Middle frontal gyrus (tissue), 1 donor: ENCODE measurements around the gene DENND4C.
"Not testable (repeated sequence)": the region's sequence is repeated elsewhere in the genome, so short reads cannot be mapped to it uniquely, and the experiment has no call there.

Source experiments
- DNase-seq: peaks from one replicate; pipeline ENCODE4 v3.0.0-alpha.2; 2015; ENCODE audit warnings: low spot score; ENCODE audit errors: extremely low spot score

DENND4C gene

DNA sequence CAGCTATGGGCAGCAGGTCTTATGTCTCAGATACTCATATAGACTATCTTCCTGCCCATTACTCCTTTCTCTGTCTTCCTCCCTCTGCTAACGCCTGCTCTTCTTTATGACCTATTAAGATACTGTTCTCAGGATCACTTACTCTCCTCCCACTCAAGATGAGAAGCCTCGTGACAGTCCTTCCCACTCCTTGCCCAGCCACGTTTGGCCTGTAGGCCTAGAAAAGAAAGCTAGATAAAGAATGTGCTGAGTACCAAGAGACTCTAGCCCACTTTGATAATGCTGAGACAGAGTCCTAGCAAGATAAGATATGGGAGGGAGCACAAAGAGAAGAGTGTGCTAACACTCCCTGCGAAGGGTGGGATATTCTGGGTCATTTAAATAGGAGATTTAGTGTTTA lies 6.8 kb upstream of the DENND4C start:
- no peak for DNase-seq

DNA sequence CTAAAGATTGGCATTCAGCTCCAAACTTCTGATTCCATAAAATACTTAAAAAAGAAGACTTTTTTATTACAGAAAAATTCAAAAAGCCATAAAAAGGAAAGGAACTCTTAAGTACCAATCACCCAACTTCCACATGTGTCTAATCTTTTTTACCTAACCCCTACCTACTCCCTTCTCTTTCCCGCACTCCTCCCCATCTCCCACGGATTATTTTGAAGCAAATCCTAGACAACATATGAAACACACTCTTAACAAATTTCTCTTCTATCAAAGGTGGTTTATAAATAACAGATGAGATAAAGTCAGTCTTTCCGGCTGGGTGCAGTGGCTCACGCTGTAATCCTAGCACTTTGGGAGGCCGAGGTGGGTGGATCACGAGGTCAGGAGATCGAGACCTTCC lies 5.9 kb upstream of the DENND4C start:
- DNase-seq, result no peak

DNA sequence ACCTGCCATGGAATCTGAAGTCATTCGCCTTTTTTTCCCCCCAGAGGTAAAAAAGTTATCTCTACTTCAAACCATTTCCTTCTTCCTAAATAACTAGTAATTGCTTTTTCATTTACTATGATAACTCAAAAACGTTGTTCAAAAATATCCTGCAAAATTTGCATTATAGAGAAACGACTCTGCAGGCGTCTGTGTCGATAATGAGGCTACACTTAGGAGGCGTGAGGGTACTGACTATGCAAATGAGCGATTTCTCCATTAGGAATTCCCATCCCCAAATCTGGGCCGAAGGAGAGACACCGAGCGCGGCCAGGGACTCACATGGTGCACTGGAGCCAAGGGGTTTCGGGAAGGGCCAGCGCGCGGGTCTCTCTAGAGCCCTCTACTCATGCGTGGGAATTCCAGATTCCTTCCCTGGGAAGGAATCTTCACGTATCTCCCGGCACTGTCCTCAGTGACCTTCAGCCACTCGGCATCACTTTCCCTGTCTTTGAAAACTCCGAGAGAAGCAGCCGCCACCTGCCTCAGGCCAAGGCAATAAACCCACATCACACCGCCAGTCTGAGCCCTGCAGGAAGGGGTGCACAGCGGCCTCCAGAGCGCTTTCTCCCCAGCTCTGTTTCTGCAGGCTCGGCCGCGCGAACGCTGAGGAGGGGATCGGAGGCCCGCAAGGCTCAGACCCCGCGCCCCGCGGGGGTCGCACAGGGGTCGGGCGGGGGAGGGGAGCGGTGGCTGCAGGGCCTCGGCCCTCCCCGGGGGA lies 718 bp upstream of the DENND4C start:
- no peak for DNase-seq

DNA sequence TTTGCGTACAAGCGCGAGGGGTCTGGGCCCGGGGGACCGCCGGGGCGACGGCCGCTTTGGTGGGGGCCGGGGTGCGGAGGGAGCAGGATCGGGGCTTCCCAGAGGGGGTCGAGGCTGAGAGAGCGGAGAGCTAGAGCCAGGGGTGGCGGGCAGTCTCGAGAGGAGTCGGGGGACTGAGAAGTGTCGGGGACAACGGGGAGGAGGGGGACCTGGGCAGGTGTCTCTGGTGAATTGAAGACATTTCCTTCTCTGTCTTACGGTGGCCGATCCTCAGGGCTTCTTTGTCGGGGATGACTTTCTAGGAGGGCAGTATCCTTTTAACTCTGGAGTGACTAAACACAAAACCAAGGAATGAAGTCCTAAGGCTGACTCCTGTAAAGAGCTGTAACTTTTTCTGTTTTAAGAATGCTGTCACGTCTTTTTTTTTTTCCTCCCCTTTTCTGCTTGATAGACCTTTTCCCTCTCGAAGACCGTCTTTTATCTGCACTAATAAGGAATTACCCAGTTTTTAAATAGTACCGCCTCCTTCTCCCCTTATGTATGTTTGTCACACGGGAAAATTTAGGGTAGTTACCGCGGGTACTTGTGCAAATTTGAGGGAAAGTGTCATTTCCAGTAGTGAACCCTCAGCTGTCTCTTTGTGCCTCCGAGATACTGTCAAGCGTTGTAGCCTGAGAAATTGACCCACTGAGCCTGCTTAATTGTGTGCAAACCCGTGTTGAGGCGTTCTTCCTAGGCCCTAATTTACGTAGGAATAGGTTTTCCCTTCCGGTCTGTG lies 822 bp downstream of the DENND4C start:
- no peak for DNase-seq

DNA sequence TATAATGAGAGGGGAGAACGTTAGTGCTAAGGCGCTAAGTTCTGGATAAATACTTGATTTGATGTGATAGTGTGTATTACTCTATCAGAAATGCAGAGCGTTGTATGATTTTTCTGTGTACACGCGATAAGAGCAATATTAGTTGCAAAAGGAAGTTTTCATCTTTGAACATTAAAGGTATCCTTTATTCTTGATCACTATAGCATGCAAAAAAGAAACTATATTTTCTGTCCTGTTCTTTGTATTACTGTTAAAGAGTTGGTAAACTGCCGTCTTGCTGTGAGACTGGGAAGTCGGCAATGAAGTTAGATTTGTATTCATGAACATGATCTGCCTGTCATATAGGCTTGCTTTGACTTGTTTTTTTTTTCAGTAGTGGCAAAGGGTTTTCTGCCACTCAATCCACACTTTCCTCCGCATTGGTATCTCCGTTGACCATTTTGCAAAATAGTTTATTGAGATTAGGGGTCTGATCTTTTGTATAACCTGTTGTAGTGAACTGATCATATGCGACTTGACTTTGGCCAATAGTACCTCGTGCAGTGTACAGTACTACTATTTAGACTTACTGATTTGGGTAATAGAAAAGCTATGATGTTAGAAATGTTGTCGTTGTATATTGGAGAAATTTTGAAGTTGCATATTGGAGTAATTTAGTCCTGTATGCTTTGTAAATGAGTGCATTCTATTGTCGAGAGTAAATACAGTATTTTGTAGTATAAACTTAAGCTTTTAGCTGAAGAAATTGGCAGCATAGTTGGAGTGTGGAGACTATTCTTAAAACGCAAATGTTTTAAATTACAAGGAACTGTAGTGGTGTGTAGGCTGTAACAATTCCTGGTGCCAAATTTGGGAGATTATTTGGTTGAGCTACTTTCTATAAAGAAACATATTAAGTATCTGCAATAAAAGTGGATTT lies 1.7 kb downstream of the DENND4C start:
- DNase-seq, result no peak

DNA sequence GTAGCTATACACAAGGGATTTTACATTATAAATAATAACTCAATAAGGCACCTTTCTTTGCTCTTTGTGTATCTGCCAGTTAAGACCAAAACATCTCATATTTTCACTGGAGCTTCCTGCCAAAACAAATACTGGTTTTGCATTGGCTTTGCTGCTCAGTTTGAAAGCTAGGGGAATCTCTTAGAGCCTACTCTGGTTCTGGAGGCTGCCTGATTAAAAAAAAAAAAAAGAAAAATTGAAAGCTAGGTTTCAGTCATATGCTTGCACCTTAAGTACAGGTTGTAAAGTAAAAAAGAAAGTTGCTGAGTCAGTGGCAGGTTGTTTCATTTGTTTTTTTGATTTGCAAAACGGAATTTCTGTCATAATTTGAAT lies 2.3 kb downstream of the DENND4C start:
- DNase-seq, result no peak

DNA sequence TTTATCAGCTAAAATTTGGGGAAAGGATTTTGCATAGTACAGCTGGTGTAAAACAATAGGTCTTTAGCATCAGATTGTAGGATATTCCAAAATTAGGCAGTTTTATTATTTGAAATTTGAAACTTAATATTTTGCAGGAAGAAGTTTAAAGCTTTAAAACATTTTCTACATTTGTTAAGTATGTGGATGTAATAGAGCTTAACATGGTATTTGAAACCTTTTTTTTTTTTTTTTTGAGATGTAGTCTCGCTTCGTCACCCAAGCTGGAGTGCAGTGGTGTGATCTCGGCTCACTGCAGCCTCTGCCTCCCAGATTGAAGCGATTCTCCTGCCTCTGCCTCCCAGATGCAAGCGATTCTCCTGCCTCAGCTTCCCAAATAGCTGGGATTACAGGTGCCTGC lies 2.9 kb downstream of the DENND4C start:
- no peak for DNase-seq

DNA sequence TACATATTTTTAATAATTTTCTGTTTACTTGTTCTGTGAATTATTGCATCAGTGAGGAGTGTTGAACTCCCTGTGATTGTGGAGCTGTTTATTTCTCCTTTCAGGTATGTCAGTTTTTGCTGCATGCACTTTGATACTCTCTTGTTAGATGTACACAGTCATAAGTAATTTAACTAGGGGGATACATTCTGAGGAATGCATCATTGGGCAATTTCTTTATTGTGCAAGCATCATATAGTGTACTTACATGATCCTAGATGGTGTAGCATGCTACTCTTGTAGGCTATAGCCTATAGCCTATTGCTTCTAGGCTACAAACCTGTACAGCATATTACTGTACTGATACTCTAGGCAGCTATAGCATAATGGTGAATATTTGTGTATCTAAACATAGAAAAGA lies 9.5 kb downstream of the DENND4C start:
- DNase-seq, result no peak

DNA sequence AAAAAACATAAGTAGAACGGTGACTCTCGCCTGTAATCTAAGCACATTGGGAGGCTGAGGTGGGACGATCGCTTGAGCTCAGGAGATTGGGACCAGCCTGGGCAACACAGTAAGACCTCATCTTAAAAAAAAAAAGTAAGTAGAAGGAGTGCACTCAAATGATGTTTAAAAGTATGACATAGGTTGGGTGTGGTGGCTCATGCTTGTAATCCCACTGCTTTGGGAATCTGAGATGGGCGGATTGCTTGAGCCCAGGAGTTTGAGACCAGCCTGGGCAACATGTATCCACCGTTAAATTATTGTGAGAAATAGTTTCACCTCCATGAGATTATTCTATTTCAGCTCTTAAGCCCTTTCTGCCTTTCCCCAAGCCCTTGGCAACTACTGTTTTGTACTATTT lies 11.2 kb downstream of the DENND4C start:
- no peak for DNase-seq

DNA sequence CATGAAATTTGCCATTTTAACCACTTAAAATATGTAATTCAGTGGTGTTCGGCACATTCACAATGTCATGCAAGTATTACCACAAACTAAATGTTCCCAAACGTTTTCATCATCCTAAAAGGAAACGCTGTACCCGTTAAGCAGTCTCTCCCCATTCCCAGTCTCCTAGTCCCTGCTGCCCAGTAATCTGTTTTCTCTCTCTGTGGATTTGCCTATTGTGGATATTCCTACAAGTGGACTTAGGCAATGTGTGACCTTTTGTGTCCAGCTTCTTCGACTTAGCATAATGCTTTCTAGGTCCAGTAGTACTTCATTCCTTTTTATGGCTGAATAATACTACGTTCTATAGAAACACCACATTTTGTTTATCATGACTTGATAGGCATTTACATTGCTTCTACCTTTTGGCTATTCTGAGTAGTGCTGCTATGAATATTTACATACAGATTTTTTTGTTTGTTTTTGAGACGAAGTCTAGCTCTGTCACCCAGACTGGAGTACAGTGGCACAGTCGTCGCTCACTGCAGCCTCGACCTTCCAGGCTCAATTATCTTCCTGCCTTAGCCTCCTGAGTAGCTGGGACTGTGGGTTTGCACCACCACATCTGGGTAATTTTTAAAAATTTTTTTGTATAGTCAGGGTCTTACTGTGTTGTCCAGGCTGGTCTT lies 13.0 kb downstream of the DENND4C start:
- DNase-seq, result no peak

DNA sequence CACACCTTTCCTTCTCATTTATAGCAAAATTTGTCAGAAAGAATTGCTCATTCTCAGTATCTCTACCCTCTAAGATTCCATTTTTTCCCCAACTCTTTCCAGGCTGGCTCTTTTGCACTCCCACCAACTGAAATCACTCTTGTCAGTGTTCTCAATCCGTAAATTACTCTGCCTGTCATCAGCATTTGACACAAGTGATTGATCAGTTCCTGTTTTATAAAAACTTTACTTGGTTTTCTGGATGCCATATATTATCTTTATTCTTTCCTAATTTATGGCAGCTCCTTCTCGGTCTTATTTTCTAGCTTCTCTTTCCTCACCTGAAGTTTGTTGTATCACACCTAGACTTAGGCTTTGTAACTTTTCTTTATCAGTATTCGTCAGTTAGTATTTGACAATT lies 16.4 kb downstream of the DENND4C start:
- no peak for DNase-seq

DNA sequence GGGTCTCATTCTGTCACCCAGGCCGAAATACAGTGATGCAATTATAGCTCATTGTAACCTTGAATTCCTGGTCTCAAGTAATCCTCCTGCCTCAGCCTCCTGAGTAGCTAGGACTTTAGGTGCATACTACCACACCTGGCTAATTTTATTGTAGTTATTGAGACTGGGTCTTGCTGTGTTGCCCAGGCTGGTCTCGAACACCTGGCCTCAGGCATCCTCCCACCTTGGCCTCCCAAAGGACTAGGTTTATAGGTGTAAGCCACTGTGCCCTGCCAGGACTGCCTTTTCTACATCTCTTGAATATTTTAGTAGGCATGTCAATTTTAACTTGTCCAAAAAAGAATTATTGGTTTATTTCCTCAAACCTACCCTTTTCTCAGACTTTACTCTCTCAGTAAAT lies 16.9 kb downstream of the DENND4C start:
- no peak for DNase-seq

DNA sequence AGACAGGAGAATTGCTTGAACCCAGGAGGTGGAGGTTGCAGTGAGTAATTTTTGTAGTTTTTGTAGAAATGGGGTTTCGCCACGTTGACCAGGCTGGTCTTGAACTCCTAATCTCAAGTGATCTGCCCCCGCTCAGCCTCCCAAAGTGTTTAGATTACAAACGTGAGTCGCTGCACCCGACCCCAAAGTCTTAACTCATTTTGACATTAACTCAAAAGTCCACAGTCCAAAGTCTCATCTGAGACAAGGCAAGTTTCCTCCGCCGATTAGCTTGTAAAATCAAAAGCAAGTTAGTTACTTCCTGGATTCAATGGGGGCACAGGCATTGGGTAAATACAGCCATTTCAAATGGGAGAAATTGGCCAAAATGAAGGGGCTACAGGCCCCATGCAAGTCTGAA lies 19.9 kb downstream of the DENND4C start:
- DNase-seq, result not testable (repeated sequence)

DNA sequence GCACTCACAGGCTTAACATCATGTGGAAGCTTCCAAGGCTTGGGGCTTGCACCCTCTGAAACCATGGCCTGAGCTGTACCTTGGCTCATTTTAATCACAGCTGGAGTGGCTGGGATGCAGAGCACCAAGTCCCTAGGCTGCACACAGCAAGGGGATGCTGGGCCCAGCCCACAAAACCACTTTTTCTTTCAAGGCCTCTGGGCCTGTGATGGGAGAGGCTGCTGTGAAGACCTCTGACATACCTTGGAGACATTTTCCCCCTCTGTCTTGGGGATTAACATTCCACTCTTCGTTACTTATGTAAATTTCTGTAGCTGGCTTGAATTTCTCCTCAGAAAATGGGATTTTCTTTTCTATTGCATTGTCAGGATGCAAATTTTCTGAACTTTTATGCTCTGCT lies 20.7 kb downstream of the DENND4C start:
- not testable (repeated sequence) for DNase-seq

DNA sequence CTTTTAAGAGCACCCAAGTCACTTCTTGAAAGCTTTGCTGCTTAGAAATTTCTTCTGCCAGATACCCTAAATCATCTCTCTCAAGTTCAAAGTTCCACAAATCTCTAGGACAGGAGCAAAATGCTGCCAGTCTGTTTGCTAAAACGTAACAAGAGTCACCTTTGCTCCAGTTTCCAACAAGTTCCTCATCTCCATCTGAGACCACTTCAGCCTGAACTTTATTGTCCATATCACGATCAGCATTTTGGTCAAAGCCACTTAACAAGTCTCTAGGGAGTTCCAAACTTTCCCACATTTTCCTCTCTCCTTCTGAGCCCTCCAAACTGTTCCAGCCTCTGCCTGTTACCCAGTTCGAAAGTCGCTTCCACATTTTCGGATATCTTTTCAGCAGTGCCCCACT lies 21.1 kb downstream of the DENND4C start:
- DNase-seq, result not testable (repeated sequence)

DNA sequence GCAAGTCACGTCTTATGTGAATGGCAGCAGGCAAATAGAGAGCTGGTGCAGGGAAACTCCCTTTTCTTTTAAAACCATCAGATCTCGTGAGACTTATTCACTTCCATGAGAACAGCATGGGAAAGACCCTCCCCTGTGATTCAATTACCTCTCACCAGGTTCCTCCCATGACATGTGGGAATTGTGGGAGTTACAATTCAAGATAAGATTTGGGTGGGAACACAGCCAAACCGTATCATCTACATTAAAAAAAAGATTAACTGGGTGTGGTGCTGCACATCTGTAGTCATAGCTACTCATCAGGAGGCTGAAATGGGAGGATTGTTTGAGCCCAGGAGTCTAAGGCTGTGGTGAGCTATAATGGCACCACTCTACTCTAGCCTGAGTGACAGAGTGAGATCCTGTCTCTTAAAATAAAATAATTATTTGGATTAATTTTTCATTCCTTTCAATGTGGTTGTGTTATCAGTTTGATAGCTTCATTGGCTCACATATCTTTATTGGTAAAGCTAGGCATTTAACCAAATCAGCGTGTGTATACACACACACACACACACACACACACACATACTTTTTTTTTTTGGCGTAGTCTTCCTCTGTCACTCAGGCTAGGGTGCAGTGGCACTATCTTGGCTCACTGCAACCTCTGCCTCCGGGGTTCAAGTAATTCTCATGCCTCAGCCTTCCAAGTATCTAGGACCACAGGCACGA lies 21.8 kb downstream of the DENND4C start:
- DNase-seq, result no peak

DNA sequence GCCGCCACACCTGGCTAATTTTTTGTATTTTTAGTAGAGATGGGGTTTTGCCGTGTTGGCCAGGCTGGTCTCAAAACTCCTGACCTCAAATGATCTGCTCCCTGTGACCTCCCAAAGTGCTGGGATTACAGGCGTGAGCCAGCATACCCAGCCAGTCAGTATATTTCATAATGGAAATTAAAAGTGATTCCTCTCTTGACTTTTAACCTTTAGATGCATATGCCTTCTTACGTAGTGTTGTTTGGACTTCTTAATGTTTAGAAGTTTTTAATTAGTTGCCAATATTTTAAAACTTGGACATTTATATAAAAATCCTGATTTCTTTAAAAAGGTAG lies 22.4 kb downstream of the DENND4C start:
- DNase-seq, result no peak

DNA sequence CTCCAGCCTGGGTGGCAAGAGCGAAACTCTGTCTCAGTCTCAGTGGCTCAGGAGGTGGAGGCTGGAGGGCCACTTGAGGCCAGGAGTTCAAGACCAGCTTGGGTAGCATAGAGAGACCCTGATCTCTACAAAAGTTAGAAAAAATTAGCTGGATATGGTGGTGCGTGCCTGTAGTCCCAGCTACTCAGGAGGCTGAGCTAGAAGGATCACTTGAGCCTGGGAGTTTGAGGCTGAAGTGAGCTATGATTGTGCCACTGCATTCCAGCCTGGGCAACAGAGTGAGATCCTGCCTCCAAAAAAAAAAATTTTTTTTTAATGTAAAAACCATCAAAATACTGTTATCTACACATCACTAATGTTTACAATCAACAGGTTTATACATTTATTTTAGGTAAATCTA lies 24.6 kb downstream of the DENND4C start:
- no peak for DNase-seq

DNA sequence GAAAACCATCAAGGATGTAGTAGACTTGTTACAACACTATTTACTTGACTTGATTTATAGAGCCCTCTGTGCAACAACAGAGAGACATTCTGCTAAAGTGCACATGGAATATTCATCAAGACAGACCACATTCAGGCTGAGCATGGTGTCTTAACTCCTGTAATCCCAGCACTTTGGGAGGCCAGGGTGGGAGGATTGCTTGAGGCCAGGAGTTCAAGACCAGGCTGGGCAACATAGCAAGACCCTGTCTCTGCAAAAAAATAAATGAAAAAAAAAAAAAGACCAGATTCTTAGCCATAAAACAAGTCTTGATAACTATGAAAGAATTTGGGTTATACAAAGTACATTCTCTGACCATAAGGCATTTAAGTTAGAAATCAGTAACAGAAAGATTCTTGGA lies 25.3 kb downstream of the DENND4C start:
- DNase-seq, result no peak

DNA sequence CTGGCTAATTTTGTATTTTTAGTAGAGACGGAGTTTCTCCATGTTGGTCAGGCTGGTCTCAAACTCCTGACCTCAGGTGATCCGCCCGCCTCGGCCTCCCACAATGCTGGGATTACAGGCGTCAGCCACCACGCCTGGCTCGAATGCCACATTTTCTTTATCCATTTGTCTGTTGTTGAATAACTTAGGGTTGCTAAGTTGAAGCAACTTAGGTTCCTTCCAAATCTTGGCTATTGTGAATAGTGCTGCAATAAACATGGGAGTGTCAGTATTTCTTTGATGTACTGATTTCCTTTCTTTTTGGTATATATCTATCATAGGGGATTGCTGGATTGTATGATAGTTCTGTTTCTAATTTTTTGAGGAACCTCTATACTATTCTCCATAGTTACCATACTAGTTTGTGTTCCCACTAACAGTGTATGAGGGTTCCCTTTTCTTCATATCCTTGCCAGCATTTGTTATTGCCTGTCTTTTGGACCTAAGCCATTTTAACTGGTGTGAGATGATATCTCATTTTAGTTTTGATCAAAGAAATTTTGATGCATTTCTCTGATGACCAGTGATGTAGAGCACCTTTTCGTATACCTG lies 29.3 kb downstream of the DENND4C start:
- not testable (repeated sequence) for DNase-seq
